GM18505 (cell line): ENCODE data around the gene CDS2.

Experiments used
- ATAC-seq: cut with Tn5 transposase; IDR thresholded peaks from one replicate; pipeline ENCODE4 v1.9.1; 2021; ENCODE audit not compliant: unreplicated experiment
- POLR2A ChIP-seq: IDR thresholded peaks from 4 replicates; pipeline ENCODE4 v1.6.1; 2011; ENCODE audit warnings: borderline replicate concordance; ENCODE audit not compliant: insufficient read depth, insufficient read length; ENCODE audit errors: extremely low read depth

CDS2 gene

GRCh38 chr20:5211803-5212714 is 85.3 kb downstream of the CDS2 start:
- no peak for ATAC-seq
- TF ChIP-seq POLR2A: no peak

- TF ChIP-seq POLR2A: no peak
- no peak for ATAC-seq
Measured at GRCh38 chr20:5212907-5213487, 86.2 kb downstream of the CDS2 start.

- no peak for TF ChIP-seq POLR2A
- ATAC-seq: no peak
Measured at GRCh38 chr20:5214826-5215225, 88.0 kb downstream of the CDS2 start.

- TF ChIP-seq POLR2A: no peak
Measured at GRCh38 chr20:5215672-5216304, 89.0 kb downstream of the CDS2 start.

GRCh38 chr20:5216663-5217062 is 89.9 kb downstream of the CDS2 start:
- no peak for ATAC-seq
- TF ChIP-seq POLR2A: no peak

More at GRCh38 chr20:5215672-5216304, 89.0 kb downstream of the CDS2 start:
- no peak for ATAC-seq

GRCh38 chr20:5217616-5218015 is 90.8 kb downstream of the CDS2 start:
- no peak for TF ChIP-seq POLR2A
- ATAC-seq: no peak

GRCh38 chr20:5220321-5221060 is 93.7 kb downstream of the CDS2 start:
- no peak for ATAC-seq
- TF ChIP-seq POLR2A: no peak

GRCh38 chr20:5221061-5221430 is 94.2 kb downstream of the CDS2 start:
- no peak for ATAC-seq
- no peak for TF ChIP-seq POLR2A

- no peak for ATAC-seq
- TF ChIP-seq POLR2A: no peak
Measured at GRCh38 chr20:5222919-5223634, 96.3 kb downstream of the CDS2 start.

- ATAC-seq: no peak
- no peak for TF ChIP-seq POLR2A
Measured at GRCh38 chr20:5230544-5230943, 103.7 kb downstream of the CDS2 start.

GRCh38 chr20:5234158-5234557 is 107.3 kb downstream of the CDS2 start:
- TF ChIP-seq POLR2A: no peak
- no peak for ATAC-seq

- TF ChIP-seq POLR2A: no peak
- ATAC-seq: no peak
Measured at GRCh38 chr20:5234978-5235377, 108.2 kb downstream of the CDS2 start.
